Rectal smooth muscle tissue (tissue), 1 donor: Measurements from ENCODE around the gene CACNA1D.

Source experiments
- H3K27ac ChIP-seq: one replicate; pipeline ENCODE4 v1.7.0; 2013; ENCODE audit warnings: low read depth, low read length, inconsistent platforms
- H3K27me3 ChIP-seq: one replicate; pipeline ENCODE4 v1.7.0; 2013; ENCODE audit warnings: low read length; ENCODE audit not compliant: control insufficient read depth, insufficient read depth
- H3K36me3 ChIP-seq: one replicate; pipeline ENCODE4 v1.7.0; 2013; ENCODE audit warnings: low read length; ENCODE audit not compliant: control insufficient read depth, insufficient read depth
- H3K4me1 ChIP-seq: one replicate; pipeline ENCODE4 v1.7.0; 2013; ENCODE audit warnings: low read length; ENCODE audit not compliant: control insufficient read depth, insufficient read depth
- H3K4me3 ChIP-seq: one replicate; pipeline ENCODE4 v1.7.0; 2013; ENCODE audit warnings: low read length
- H3K9ac ChIP-seq: one replicate; pipeline ENCODE4 v1.7.0; 2013; ENCODE audit warnings: low read length

The CACNA1D gene

DNA sequence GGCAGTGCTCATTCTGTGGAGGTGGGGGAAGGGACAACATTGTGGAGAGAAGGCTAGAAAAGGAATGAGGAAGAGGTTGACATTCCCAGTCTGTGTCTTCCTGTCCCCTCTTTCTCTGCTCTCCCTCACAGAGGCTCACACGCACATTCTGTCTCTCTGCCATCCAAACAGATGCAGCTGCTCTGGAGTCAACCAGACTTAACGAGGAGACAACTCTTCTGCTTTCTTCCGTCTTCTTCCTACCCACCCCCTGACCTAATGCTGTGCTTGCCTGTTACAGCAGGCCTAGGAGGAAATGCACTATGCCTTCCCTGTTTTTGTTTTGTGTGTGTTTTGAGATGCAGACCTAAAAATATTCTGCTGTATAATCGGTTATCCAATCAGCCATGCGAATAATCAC is 121.9 kb downstream of the CACNA1D start:
- H3K36me3 ChIP-seq, result no peaks in the 10 kb centered on the region
- no peaks in the 10 kb centered on the region for H3K27me3 ChIP-seq
- H3K4me1 ChIP-seq, result no peaks in the 10 kb centered on the region
- H3K4me3 ChIP-seq, result no peak overlapping the region
- no peak overlapping the region for H3K9ac ChIP-seq
- H3K27ac ChIP-seq, result no peak overlapping the region

DNA sequence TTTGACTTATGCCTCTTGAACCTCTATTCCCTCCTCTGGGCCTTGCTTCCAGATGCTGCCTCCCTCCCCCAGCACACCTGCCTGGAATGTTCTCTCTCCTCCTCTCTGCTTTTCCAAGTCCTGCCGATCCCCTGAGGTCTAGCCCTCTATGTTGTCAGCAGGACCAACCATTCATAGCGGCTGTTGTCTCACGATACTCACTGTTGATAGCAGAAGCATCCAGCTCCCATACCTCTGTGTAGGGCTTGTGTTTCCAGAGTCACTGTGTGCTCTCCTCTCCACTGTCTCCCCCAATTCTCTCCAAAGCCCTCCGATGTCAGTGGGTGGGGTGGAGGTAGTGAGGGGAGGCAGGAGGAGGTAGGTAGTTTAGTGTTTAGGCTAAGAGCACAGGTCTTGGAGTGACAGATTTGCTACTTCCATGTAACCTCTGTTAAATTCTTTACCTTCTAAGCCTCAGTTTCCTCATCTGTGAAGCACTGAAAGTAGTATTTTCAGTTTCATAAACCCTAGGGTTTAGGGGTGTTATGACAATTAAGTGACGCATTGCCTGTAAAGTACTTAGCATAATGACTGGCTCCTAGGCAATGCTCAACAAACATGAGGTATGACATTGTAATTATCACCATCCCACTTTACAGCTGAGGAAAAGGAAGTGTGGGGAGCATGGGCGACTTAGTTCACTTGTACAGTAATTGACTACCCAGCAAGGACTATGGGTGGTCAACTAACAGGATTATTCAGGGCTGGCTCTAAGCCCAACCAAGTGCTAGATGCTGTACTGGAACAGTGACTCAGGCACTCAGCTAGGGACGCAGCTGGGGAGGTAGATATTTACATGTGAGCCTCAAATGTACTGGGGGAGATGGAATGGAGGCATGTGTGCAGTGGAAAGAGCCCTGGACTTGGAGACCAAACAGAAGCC is 122.8 kb downstream of the CACNA1D start:
- Histone ChIP-seq H3K27me3 (no peaks in the 10 kb centered on the region), H3K36me3 (no peaks in the 10 kb centered on the region), H3K4me3 (no peak overlapping the region), H3K4me1 (no peaks in the 10 kb centered on the region), H3K27ac (no peak overlapping the region), H3K9ac (no peak overlapping the region)

DNA sequence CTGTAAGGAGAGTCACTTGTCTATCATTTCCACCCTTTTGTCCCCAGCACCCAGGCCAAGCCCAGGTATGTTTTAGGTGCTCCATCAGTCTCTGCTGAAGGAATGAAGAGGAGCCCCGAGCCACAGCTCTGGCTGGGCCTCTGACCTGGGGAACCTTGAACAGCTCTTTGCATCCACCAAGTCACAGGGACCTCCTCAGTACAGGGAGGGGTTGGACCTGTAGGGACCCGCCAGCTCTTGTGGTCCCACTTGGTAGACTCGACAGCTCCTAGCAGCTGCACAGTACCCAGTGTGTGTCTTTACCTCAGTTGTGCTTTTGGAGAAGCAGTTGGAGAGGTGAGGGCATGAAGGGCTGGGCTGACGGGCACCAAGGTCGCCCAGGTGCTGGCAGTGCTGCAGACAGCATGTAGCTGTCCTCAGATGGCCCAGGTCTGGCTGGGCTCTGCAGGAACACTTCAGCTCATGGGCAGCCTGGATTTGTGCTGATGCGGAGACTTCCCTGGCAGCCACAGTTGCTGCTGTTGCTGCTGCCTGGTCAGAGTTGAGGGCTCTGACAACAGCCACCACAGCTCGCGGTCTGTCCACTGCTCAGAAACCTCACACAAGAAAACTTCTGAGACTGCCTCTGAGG is 123.6 kb downstream of the CACNA1D start:
- Histone ChIP-seq H3K27me3 (no peaks in the 10 kb centered on the region), H3K9ac (no peak overlapping the region), H3K27ac (no peak overlapping the region)

DNA sequence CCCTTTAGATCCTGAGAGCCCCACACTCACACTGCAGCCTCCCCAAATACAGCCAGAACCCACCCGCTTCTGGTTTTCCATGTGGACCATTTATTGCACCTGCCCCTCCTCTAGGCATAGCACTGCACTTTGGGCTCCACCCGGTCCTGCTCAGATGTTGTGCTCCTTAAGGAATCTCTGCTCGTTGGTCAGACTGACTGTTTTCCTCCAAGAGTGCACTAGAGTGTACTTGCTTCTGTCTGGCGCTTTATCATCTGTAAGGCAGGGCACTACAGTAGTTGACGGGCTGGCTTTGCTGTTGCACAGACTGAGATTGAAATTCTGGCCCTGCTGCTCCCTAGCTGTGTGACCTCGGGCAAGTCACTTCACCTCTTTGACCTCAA is 124.1 kb downstream of the CACNA1D start:
- no peaks in the 10 kb centered on the region for H3K4me1 ChIP-seq
- no peaks in the 10 kb centered on the region for H3K36me3 ChIP-seq
- no peak overlapping the region for H3K4me3 ChIP-seq
- no peak overlapping the region for H3K9ac ChIP-seq
- H3K27me3 ChIP-seq, result no peaks in the 10 kb centered on the region
- H3K27ac ChIP-seq, result no peak overlapping the region

More for the DNA sequence above, 123.6 kb downstream of the CACNA1D start:
- Histone ChIP-seq H3K36me3 (no peaks in the 10 kb centered on the region), H3K4me1 (no peaks in the 10 kb centered on the region), H3K4me3 (no peak overlapping the region)

DNA sequence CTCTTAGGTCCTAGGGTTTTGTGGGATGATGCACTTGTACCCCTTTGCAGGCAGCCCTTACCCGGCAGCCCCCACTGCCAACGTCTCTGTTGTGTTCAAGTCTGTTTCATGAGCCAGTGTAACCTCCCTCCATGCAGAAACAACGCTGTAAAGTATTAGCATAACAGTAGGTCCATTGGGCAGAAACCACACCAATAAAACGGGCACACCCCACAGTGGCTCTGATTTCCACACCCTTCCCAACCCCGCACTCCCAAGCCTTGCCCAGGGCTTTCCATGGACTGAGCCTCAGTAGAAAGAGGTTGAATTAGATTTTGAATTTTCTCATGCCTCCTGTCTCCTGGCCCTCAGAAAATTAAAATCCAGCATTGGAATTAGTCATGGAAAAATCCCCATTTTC is 124.5 kb downstream of the CACNA1D start:
- Histone ChIP-seq H3K27me3 (no peaks in the 10 kb centered on the region), H3K4me1 (no peaks in the 10 kb centered on the region), H3K9ac (no peak overlapping the region), H3K27ac (no peak overlapping the region), H3K36me3 (no peaks in the 10 kb centered on the region), H3K4me3 (no peak overlapping the region)

DNA sequence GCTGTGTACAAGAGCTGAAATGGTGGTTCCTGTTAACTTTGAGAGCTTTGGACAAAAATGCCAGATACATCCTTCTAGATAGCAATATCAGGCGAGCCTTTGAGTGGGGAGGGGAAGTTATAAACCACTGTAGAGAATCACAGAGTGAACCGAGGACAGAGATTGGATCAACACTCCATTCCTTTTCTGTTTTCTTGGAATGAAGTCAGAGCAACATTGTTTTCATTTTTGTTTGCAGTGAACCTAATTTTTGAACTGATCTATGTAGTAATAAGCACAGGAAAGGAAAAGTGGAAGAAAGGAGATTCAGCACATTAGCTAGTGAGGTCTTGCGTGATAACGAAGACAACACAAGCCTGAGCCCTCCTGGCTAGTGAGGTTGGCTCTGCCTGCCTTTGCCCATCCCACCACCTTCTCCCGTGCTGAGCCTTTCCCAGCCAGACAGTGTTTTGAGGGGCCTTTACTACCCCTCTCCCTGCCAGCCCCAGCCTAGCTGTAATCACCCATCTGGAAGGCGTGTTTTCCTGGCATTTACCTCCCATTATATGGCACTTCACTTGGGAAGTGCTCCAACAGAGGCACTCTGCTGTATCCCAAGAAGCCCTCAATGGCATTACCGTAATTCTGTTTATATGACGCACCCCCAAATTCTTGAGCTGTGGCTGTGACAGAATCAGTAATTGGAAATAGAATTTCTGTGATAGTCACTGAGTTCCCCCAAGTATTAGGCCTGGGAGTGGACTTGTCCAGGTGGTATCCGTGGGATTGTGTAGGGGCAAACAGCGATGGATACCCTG is 129.8 kb downstream of the CACNA1D start:
- H3K27ac ChIP-seq, result no peak overlapping the region

DNA sequence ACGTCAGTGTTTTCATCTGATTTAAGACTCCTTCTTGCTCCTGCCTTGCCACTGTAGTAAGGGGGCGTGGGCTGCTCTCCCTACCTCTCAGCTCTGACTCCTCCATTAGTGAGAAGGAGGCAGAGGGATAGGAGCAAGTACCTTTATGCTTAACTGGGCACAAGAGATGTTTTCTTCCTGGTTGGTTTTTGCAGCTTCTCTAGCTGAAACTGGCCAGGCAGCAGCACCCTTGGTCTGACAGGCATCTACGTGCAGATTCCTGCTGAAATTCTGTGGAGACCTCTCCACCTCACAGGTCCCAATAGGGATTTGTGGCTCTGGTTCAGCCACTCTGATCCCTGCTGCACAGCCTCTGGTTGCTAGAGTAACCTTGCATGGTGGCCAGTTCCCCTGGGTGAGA is 132.5 kb downstream of the CACNA1D start:
- no peak overlapping the region for H3K9ac ChIP-seq
- H3K36me3 ChIP-seq, result no peaks in the 10 kb centered on the region
- no peak overlapping the region for H3K27ac ChIP-seq
- no peaks in the 10 kb centered on the region for H3K27me3 ChIP-seq
- no peaks in the 10 kb centered on the region for H3K4me1 ChIP-seq
- H3K4me3 ChIP-seq, result no peak overlapping the region

More for the DNA sequence above, 129.8 kb downstream of the CACNA1D start:
- Histone ChIP-seq H3K36me3 (no peaks in the 10 kb centered on the region), H3K4me3 (no peak overlapping the region), H3K9ac (no peak overlapping the region), H3K4me1 (no peaks in the 10 kb centered on the region), H3K27me3 (no peaks in the 10 kb centered on the region)

DNA sequence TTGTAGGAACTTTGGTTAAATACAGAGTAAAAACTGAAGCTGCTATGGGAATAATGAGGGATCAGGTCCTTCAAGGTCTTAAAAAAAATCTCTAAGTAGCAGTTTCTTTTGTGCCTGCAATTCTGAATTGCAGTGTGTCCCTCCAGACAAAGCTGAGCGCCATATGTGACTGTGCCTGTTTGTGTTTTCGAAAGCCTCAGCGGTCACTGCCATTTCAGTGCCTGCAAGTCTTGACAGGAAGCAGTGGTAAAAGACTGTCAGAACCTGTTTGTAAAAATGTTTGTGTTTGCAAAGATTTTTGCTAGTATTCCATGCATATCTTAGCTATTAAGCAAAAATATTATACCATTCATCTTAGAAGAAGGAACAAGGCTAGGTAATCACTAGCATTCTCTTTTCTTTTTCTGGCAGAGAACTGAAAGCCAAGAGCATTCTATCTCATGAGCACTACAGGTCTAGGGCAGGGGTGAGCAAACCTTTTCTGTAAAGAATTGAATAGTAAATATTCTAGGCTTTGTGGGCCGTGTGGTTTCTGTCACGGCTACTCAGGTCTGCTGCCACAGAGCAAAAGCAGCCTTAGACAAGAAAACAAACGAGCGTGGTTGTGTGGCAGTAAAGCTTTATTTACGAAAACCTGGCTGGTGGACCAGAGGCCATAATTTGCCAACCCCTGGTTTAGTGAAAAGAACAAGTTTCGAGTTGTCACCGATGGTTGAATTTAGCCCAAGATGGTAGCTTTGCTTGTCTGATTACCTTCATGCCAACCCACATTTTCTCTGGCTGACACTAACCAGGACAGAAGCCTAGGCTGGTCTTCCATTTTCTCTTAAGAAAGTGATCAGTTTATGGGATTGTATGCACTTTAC is 134.4 kb downstream of the CACNA1D start:
- Histone ChIP-seq H3K36me3 (no peaks in the 10 kb centered on the region), H3K27me3 (no peaks in the 10 kb centered on the region), H3K4me1 (no peaks in the 10 kb centered on the region), H3K4me3 (no peak overlapping the region), H3K27ac (no peak overlapping the region), H3K9ac (no peak overlapping the region)

DNA sequence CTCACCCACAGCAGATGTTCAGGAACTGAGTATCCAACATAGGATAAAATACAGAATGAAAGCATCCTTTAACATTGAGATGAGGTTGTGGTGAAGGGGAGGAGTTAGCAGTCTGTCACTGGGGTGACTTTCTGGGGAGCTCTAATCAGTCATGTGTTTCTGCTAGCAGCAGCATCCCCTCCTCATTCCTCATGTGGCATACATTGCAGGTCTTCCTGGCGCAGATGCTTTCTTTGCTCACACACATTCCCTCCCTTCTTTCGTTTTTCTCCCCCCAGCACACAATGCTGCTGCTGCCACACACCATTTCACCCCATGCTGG is 135.0 kb downstream of the CACNA1D start:
- H3K36me3 ChIP-seq, result no peaks in the 10 kb centered on the region
- H3K9ac ChIP-seq, result no peak overlapping the region
- H3K4me3 ChIP-seq, result no peak overlapping the region
- no peak overlapping the region for H3K27ac ChIP-seq
- no peaks in the 10 kb centered on the region for H3K4me1 ChIP-seq
- no peaks in the 10 kb centered on the region for H3K27me3 ChIP-seq

DNA sequence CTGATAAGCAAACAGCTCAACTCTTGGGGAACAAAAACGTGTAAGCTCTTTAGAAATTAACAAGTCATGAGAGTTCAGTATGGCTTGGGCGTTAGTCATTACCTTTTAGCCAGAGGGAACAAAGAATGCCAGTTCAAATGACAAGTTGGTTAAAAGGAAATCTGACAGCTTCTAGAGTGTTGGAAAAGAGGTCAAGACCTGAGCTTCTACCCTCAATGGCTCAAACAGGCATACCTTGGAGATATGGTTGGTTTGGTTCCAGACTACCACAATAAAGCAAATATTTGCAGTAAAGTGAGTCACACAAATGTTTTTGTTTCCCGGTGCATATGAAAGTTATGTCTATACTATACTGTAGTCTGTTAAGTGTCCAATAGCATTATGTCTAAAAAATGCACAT is 136.1 kb downstream of the CACNA1D start:
- Histone ChIP-seq H3K36me3 (no peaks in the 10 kb centered on the region), H3K9ac (no peak overlapping the region), H3K4me1 (no peaks in the 10 kb centered on the region), H3K4me3 (no peak overlapping the region), H3K27ac (no peak overlapping the region), H3K27me3 (no peaks in the 10 kb centered on the region)

DNA sequence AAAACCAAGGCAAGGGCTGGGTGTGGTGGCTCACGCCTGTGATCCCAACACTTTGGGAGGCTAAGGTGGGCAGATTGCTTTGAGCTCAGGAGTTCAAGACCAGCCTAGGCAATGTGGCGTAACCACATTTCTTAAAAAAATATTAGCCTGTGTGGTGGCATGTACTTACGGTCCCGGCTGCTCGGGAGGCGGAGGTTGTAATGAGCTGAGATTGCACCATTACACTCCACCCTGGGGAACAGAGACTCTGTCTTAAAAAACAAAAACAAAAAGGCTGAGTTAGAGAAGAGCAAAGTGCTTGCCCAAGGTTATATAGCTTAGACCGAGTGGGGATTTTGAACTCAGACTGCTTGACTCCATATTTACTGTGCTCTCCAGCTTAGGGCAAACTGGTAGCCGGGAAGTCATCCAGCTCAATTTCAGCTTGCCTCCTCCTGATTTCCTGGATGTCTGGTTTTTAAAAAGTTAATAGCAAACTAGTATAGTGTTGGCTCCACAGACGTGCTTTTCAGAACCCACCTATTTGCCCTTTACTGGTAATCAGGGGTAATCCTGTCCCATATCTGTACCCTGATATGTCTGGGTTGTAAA is 138.9 kb downstream of the CACNA1D start:
- Histone ChIP-seq H3K4me1 (no peaks in the 10 kb centered on the region), H3K27me3 (no peaks in the 10 kb centered on the region), H3K36me3 (no peaks in the 10 kb centered on the region), H3K4me3 (no peak overlapping the region), H3K27ac (no peak overlapping the region), H3K9ac (no peak overlapping the region)
